Posterior vena cava (tissue), 2 donors: Measurements from ENCODE around the gene RASGRF2. TPM values are rescaled to one million over a fixed set of nuclear protein-coding genes. Genes with fewer than 3 reads are reported as not detected.
"Not testable (repeated sequence)": the region's sequence is repeated elsewhere in the genome, so short reads cannot be mapped to it uniquely, and the experiment has no call there.

ENCODE experiments used
- DNase-seq: peaks from one replicate; pipeline ENCODE4 v3.0.0-alpha.2; 2020; ENCODE audit warnings: low spot score
- intact Hi-C, 2 donors: fragments of 100-400 bp; cut with DNase I; formaldehyde crosslinking; loops; one replicate each; pipeline versions ENCODE4 v1.14.1 to v1.14.2; 2022 to 2023
- total RNA-seq, 2 donors: library from RNA; stranded (reverse); fragmentation: NEBNext Ultra II Directional; extraction: Animal tissue kit (Norgen Biotek cat#: 25700); gene quantifications; one replicate each; pipeline ENCODE4 v1.2.1, GENCODE V29; 2021
- donor health status: DM: yes; HTN: yes; CAD: no.
- donor health status: DM: yes; HTN: yes; CAD: no.

The RASGRF2 gene
- total RNA-seq, 2 donors from 2014 or later: 5.1 to 6.8 TPM

GRCh38 chr5:81038495-81038894 lies 78.3 kb downstream of the RASGRF2 start:
- no peak for DNase-seq
- intact Hi-C loops: no loop called here

- intact Hi-C loops: no loop called here
- DNase-seq: no peak
Observed at GRCh38 chr5:81044868-81045267, 84.7 kb downstream of the RASGRF2 start.

- no peak for DNase-seq
- intact Hi-C loops: no loop called here
Observed at GRCh38 chr5:81045389-81045807, 85.2 kb downstream of the RASGRF2 start.

- no peak for DNase-seq
- intact Hi-C loops: no loop called here
Observed at GRCh38 chr5:81046041-81046440, 85.9 kb downstream of the RASGRF2 start.

GRCh38 chr5:81052325-81052724 lies 92.2 kb downstream of the RASGRF2 start:
- no peak for DNase-seq
- intact Hi-C loops: no loop called here

- DNase-seq, intact Hi-C loops: not testable (repeated sequence)
Observed at GRCh38 chr5:81053282-81053681, 93.1 kb downstream of the RASGRF2 start.

GRCh38 chr5:81058121-81058520 lies 98.0 kb downstream of the RASGRF2 start:
- no peak for DNase-seq
- intact Hi-C loops: no loop called here

- intact Hi-C loops: no loop called here
- no peak for DNase-seq
Observed at GRCh38 chr5:81065492-81065891, 105.3 kb downstream of the RASGRF2 start.

GRCh38 chr5:81066102-81066501 lies 105.9 kb downstream of the RASGRF2 start:
- intact Hi-C loops: no loop called here

GRCh38 chr5:81067406-81067805 lies 107.2 kb downstream of the RASGRF2 start:
- intact Hi-C loops: no loop called here

More at GRCh38 chr5:81066102-81066501, 105.9 kb downstream of the RASGRF2 start:
- no peak for DNase-seq

GRCh38 chr5:81068063-81068462 lies 107.9 kb downstream of the RASGRF2 start:
- intact Hi-C loops: no loop called here
- DNase-seq: no peak

More at GRCh38 chr5:81067406-81067805, 107.2 kb downstream of the RASGRF2 start:
- no peak for DNase-seq

GRCh38 chr5:81068635-81069034 lies 108.5 kb downstream of the RASGRF2 start:
- intact Hi-C loops: no loop called here
- DNase-seq: no peak

GRCh38 chr5:81069990-81070389 lies 109.8 kb downstream of the RASGRF2 start:
- DNase-seq: no peak
- intact Hi-C loops: no loop called here

GRCh38 chr5:81070571-81071255 lies 110.5 kb downstream of the RASGRF2 start:
- DNase-seq: no peak
- intact Hi-C loops: no loop called here

GRCh38 chr5:81075041-81075440 lies 114.9 kb downstream of the RASGRF2 start:
- intact Hi-C loops: no loop called here
- no peak for DNase-seq

- DNase-seq: no peak
- intact Hi-C loops: no loop called here
Observed at GRCh38 chr5:81077105-81077504, 116.9 kb downstream of the RASGRF2 start.

GRCh38 chr5:81078930-81079329 lies 118.8 kb downstream of the RASGRF2 start:
- intact Hi-C loops: no loop called here
- DNase-seq: no peak

GRCh38 chr5:81080809-81081460 lies 120.8 kb downstream of the RASGRF2 start:
- no peak for DNase-seq
- intact Hi-C loops: loop anchor here in 1 of 2 donors (5.0 kb wide), 1 partner anchor 894 kb away; no protein-coding TSS in a partner anchor

GRCh38 chr5:81081461-81081835 lies 121.3 kb downstream of the RASGRF2 start:
- intact Hi-C loops: loop anchor here in 1 of 2 donors (5.0 kb wide), 1 partner anchor 894 kb away; no protein-coding TSS in a partner anchor
- no peak for DNase-seq

GRCh38 chr5:81086881-81087281 lies 126.7 kb downstream of the RASGRF2 start:
- intact Hi-C loops: no loop called here
- no peak for DNase-seq

- intact Hi-C loops: no loop called here
- no peak for DNase-seq
Observed at GRCh38 chr5:81091199-81091598, 131.0 kb downstream of the RASGRF2 start.
